GM18499 (cell line): ENCODE data around the gene KAT7.
A peak's percentile ranks its signal among the peaks of the same experiment; 100 is the strongest.
"Not testable (repeated sequence)": the region's sequence is repeated elsewhere in the genome, so short reads cannot be mapped to it uniquely, and the experiment has no call there.

Experiments
- ATAC-seq: cut with Tn5 transposase; IDR thresholded peaks from one replicate; pipeline ENCODE4 v1.9.1; 2021; ENCODE audit warnings: moderate number of reproducible peaks; ENCODE audit not compliant: insufficient read depth, unreplicated experiment

The KAT7 gene

GRCh38 chr17:49788478-49789242, at the start of gene KAT7:
Gene KAT7, plus strand, starts transcription at chr17:49788681. Its CDS starts 154 bp downstream, at chr17:49788835.
- peak; percentile 85 for ATAC-seq

- ATAC-seq = no peak
Measured at GRCh38 chr17:49739641-49740271, 48.7 kb upstream of the KAT7 start.

GRCh38 chr17:49741009-49741691, 47.3 kb upstream of the KAT7 start:
- no peak for ATAC-seq

DNA sequence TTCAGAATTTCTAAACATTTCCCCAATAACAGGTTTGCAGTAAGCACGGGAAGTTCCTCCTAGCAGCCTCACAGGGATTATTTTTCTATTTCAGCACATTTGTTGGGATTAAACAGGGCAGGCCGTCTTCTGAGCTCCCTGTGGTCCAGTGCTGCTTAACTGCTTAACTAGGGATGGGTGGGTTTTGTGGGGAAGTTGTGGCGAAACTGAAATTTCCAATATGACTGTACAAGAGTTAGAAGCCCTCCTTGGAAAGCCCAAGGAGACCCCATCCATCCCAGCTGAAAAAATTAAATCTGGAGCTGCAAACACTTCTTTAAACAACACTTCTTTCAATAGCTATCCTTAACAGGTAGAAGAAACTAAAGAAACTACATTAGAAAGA, 46.8 kb upstream of the KAT7 start:
- ATAC-seq = no peak

GRCh38 chr17:49742166-49742638, 46.3 kb upstream of the KAT7 start:
- no peak for ATAC-seq

GRCh38 chr17:49745175-49746139, 43.0 kb upstream of the KAT7 start:
- no peak for ATAC-seq

GRCh38 chr17:49746791-49747490, 41.5 kb upstream of the KAT7 start:
- ATAC-seq = no peak

DNA sequence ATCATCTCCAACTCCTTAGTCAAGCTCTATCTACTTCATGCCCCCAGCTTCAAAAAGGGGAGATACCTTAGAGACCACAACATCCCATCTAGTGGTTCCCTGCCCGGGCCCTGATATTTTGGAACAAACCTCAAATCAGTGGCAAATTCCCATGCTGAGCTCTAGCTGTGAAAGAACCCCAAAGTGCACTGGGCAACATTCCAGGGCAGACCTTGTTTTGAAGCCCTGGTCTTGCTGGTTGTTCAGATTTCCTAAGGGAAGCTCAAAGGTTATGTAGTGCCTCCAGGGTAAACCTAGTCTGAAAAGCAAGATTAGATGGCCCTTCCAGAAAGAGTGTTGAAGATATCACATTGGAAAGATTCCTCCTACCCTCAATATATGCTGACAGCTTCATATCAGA, 40.8 kb upstream of the KAT7 start:
- no peak for ATAC-seq

- ATAC-seq = no peak
Measured at GRCh38 chr17:49748223-49748622, 40.3 kb upstream of the KAT7 start.

- ATAC-seq = peak; percentile 65
Measured at GRCh38 chr17:49748791-49749190, 39.7 kb upstream of the KAT7 start.

GRCh38 chr17:49749730-49750129, 38.8 kb upstream of the KAT7 start:
- no peak for ATAC-seq

DNA sequence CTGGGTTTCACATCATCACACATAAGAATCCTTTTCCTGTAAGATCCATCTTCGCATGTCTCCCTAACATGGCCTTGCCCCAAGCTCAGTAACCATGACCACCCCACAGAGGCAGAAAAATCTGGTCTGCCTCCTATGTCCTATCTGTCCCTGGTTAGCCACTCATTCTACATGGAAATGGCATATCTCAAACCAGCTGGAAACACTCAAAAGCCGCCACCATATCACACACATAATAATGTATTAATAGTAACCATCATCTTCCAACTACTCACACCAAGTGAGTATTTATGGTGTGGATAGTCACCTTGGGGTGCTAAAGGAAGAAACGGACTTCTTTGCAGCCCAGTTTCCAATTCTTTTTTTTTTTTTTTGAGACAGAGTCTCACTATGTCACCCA, 36.0 kb upstream of the KAT7 start:
- no peak for ATAC-seq

DNA sequence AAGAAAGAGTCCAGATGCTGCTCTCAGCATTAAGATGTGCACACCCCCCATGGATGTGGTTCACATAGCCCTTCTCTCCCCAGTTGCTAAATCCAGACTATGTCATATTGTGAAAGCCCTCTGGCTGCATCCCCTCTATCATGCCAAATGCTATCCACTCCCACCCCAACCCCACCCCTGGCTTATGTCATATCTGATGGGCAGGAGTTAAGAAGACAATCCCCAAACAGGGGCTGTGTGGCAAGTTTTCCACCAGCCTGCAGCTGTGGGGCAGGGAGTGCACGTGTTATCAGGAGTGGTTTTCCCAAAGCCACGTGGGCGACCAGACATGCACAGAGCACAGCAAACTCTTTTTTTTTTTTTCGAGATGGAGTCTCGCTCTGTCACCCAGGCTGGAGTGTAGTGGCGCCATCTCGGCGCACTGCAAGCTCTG, 34.5 kb upstream of the KAT7 start:
- ATAC-seq = no peak

GRCh38 chr17:49755663-49756283, 32.7 kb upstream of the KAT7 start:
- no peak for ATAC-seq

GRCh38 chr17:49756323-49757150, 31.9 kb upstream of the KAT7 start:
- ATAC-seq = no peak

DNA sequence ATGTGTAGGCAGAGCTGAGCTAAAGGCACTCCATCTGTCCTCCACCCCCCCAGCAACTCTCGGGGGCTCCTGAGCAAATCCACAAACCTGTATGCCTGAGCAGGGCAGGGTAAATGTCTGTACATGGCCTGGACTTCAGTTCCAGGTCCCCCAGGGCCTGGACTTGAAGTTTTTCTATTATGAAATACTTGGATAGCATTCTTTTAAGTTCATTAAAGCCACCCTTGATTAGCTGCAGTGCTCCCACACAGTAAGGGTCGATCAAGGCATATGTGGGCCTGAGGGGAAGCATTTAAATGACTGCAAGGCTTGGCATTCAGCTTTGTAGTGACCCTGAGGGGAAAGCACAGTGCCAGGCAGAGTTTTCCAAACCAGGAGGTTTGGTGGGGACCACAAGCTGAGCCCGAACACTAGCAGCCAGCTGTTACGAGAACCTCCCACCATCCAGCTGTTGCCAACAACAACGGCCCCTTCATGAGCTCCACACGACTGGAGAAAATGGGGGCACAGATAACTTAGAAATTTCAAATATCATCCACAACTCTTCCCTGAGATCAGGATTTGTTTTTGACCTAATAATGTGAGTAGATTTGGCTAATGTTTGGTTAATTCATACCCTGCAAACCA, 31.2 kb upstream of the KAT7 start:
- ATAC-seq = no peak

DNA sequence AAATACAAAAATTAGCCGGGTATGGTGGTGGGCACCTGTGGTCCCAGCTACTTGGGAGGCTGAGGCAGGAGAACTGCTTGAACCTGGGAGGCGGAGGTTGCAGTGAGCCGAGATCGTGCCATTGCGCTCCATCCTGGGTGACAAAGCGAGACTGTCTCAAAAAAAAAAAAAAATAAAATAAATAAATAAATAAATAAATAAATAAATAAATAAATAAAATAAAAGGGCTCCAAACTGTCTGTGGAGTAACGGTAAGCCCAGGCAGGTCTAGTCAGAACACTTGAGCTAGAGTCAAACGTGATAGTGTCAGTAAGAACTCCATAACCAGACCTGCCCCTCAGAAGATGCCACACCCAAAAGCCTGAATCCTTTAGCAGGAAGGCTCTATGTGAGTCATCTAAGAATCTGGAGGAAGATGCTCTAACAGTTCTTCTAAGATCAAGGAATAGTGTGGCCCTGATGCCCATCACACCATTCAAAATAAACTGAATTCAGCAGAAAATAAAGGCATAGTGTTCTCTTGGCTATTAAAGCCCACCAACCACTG, 29.9 kb upstream of the KAT7 start:
- ATAC-seq = not testable (repeated sequence)
